ENCODE data around the gene LRRTM3.

The LRRTM3 gene

GRCh38 chr10:67033878-67034277, 108.0 kb downstream of the LRRTM3 start:
- FAIRE-seq: no peak

DNA sequence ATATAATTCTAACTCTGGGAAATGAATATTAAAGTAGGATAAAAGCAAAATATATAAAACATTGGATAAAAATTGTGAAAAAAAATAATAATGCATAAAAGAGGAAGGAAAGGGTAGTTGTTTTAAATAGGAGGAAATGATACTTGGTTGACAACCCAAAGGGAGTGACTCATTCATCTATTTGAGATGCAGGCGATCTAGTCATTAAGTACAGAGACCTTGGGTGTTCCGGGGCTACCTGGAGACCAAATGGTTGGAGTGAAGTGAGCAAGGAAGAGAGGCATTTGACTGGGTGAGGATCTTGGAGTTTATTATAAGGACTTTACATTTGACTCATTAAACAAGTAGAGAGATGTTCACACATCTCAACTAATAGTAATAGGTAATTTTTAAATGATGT, 111.0 kb downstream of the LRRTM3 start:
- FAIRE-seq: no peak

DNA sequence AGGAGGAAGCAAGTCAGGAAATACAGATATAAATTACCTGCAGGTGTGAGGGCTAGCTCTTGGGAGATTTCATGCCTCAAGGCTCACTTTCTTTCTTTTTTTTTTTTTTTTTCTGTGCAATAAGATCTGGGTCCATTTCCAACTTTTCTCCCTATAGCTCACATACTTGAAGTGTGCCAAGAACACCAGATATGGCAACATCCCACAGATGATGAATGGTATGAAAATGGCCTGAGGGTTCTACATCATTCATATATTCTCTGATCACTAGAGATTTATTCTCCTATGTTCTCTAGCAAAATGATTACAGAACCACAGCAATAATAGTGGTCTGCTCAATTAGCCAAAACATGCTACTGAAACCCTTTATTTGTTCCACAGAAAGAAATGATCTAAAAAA, 117.2 kb downstream of the LRRTM3 start:
- FAIRE-seq: no peak

- no peak for FAIRE-seq
These were observed 119.6 kb downstream of the LRRTM3 start for GRCh38 chr10:67045404-67045803.

DNA sequence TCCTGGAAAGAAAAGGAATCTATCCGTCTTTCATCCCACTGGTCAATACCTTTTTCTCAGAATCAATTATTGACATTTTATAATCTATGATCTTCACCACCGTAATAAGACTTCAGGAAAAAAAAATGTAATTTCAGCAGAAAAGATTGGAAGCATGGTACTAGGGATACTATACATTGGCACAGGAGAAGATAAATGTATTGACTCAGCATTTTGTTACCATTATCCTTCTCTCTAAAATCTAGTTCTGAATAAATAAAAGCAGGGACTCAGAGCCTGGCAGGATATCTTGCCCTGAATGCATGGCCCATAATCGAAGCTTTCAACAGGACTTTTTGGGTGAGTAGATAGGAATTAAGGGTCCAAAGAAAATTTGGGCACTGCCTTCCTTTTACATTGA, 120.7 kb downstream of the LRRTM3 start:
- no peak for FAIRE-seq

DNA sequence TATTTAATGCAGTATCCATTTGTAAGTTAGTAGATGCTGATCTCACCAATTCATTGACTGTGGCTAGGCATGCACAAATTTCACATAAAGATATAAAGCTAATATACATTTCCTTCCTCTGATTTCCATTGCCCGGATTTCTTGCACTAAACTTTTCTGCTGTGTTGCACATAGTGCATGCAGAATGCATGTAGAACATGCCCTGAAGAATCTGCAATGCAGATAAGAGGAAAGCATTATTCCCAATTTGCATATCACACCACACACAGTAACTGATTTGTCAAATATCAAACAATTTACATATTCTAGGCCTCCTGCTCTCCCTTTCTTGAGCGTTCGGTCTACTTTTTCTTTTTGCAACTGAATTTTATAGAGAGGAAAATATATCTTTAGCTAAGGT, 124.2 kb downstream of the LRRTM3 start:
- FAIRE-seq: no peak

GRCh38 chr10:67050415-67050814, 124.6 kb downstream of the LRRTM3 start:
- FAIRE-seq: no peak

GRCh38 chr10:67072654-67073053, 146.8 kb downstream of the LRRTM3 start:
- no peak for FAIRE-seq

DNA sequence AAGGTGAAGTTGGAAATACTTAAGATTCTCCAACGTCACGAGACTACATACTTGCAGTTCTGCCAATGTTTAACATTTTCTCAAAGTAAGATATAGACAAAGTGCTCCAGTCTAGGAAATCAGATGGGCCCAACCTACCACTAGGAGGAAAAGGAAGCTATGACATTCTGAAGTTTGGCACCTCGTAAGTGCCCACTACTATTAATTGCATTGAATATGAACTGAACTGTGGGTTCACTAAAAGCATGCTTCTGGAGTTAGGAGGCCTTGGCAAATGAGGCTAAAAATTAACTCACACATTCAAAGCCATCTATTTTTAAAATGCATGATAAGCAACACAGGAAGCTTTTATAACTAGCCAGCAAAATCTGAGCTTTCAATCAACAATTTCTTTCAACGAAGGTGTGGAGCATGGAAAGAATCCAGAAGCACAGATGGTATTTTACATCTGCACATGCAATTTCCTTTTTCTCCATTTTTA, 149.7 kb downstream of the LRRTM3 start:
- no peak for FAIRE-seq

DNA sequence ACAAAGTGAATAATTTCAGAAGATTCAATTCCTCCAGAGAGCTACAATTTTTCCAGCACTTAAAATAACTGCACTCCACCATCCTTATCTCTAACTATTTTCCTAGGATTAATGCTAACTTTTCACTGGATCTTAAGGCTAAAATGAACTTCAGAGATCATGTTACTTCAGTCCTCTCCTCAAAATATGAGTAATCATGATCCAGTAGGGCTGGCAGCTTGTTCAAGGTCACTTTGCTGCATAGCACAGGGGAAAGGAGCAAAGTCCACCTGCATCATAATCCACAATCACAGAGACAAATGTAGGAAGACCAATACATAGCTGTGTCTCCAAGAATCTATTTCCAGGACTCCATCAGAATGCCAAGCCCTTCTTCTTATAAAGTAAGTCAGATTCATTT, 150.3 kb downstream of the LRRTM3 start:
- FAIRE-seq: no peak

GRCh38 chr10:67077376-67077775, 151.5 kb downstream of the LRRTM3 start:
- FAIRE-seq: no peak

- FAIRE-seq: no peak
These were observed 153.3 kb downstream of the LRRTM3 start for GRCh38 chr10:67079126-67079525.

GRCh38 chr10:67086327-67087134, 160.7 kb downstream of the LRRTM3 start:
- no peak for FAIRE-seq

- no peak for FAIRE-seq
These were observed 161.2 kb downstream of the LRRTM3 start for GRCh38 chr10:67087135-67087425.

- no peak for FAIRE-seq
These were observed 162.2 kb downstream of the LRRTM3 start for GRCh38 chr10:67088036-67088435.

- no peak for FAIRE-seq
These were observed 169.7 kb downstream of the LRRTM3 start for GRCh38 chr10:67095531-67095930.

GRCh38 chr10:67098461-67098860, 172.6 kb downstream of the LRRTM3 start:
- FAIRE-seq: no peak

- FAIRE-seq: no peak
These were observed 175.1 kb downstream of the LRRTM3 start for GRCh38 chr10:67100951-67101350.

DNA sequence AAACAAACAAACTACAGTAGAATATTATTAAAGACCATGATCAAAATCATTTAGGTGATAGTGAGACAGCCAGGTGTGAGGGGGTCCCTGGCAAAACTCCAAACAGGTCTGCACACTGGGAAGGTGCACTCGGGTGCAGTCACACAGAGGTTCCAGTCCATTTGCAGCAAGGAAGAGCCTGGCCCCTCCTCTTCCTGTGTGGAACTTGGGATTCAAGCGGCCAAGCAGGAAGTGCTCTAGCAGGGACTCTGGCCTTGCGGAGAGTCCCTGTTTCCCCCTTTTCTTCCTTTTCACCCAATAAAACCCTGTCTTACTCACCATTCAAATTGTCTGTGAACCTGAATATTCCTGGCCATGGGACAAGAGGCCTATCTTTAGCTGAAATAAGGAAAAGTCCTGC, 181.8 kb downstream of the LRRTM3 start:
- FAIRE-seq: no peak

GRCh38 chr10:67110286-67110685, 184.4 kb downstream of the LRRTM3 start:
- FAIRE-seq: no peak

- FAIRE-seq: no peak
These were observed 186.9 kb downstream of the LRRTM3 start for GRCh38 chr10:67112765-67113164.

- no peak for FAIRE-seq
These were observed 189.1 kb downstream of the LRRTM3 start for GRCh38 chr10:67114945-67115344.

DNA sequence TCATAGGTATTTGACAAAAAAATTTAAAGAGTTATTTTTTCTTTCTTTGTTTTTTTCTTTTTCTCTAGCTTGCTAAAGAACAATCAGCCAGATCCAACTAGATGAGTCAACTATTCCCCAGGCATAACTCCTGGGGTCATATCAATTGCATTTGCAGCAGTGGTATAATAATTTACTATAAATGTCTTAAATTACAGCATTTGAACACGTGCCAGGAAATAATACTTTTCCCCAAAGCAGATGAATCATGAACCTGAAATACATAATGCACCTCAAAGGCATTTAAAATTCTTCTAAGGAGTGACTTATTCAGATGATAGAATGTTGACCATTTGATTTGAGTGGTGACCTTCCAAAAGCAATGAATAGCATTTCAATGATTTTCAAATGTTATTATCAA, 190.1 kb downstream of the LRRTM3 start:
- FAIRE-seq: no peak

DNA sequence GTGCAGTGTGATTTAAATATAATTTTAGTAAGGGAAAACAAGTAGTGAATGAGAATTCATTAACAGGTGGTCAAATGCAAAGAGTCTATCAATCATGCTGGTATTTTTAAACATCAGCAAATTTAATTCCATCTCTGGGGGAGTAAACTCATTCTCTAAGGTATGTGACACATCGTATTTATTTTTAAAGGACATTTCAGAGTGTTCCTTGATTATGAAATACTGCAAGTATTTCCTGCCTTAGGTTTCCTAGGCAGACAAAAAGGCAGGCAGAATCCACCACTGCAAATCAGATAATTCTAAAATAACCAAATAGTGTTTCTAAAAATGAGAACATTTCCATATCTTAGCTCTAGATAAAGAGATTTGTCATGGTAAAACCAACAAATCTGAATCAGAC, 193.8 kb downstream of the LRRTM3 start:
- no peak for FAIRE-seq

GRCh38 chr10:67127441-67127840, 201.6 kb downstream of the LRRTM3 start:
- no peak for FAIRE-seq

All from endometrium (tissue), 2 donors.